PFSK-1 (cell line): ENCODE data around the gene FOLH1.

ENCODE experiments used
- POLR2AphosphoS5 ChIP-seq: IDR thresholded peaks from 2 replicates; pipeline ENCODE4 v1.6.1; 2012; ENCODE audit warnings: low read depth, mild to moderate bottlenecking, control low read depth, low read length, moderate library complexity
- SIN3A ChIP-seq: IDR thresholded peaks from 2 replicates; pipeline ENCODE4 v1.6.1; 2012; ENCODE audit warnings: mild to moderate bottlenecking, low read length, moderate library complexity, borderline replicate concordance; ENCODE audit not compliant: insufficient read depth
- TAF1 ChIP-seq: IDR thresholded peaks from 2 replicates; pipeline ENCODE4 v1.6.1; 2012; ENCODE audit warnings: low read length, control low read depth, borderline replicate concordance; ENCODE audit not compliant: insufficient read depth

DNA sequence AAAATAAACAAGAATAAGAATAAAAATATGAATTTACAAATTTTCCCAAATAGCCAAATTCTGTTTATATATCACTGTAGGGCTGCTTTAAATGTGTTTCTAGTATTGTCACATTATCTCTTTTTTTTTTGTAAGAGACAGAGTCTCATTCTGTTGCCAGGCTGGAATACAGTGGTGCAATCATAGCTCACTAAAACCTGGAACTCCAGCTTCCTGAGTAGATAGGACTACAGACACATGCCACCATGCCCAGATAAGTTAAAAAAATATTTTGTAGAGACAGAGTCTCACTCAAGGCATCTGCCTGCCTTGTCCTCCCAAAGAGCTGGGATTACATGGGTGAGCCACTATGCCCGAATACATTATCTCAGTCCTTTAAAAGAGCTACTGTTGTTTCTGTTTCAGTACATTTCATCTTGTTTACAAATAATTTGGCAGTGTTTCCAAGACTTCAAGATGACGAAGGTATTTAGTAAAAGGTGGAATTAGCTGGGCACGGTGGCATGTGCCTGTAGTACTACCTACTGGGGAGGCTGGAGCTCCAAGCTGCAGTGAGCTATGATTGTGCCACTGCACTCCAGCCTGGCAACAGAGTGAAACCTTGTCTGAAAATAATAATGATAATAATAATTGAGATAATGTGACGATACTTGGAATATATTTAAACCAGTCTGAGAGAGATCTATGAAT lies 6.0 kb downstream of the FOLH1 start:
- TF ChIP-seq SIN3A: no peak
- no peak for TF ChIP-seq POLR2AphosphoS5
- no peak for TF ChIP-seq TAF1
